NCI-H146 (cell line): ENCODE results near the gene TBC1D22B.

ENCODE experiments used
- DNase-seq: peaks from one replicate; lab custom pipeline; 2025; lab: John Stamatoyannopoulos, UW

TBC1D22B gene

GRCh38 chr6:37239950-37240713, 17.4 kb upstream of the TBC1D22B start:
- peak; percentile 55 for DNase-seq

- DNase-seq, result no peak
These were observed 16.4 kb upstream of the TBC1D22B start for GRCh38 chr6:37241131-37241530.

- DNase-seq, result no peak
These were observed 15.7 kb upstream of the TBC1D22B start for GRCh38 chr6:37241775-37242428.

GRCh38 chr6:37242429-37243052, 15.0 kb upstream of the TBC1D22B start:
- no peak for DNase-seq

GRCh38 chr6:37243131-37243815, 14.3 kb upstream of the TBC1D22B start:
- no peak for DNase-seq

GRCh38 chr6:37243816-37244370, 13.7 kb upstream of the TBC1D22B start:
- no peak for DNase-seq

GRCh38 chr6:37244430-37245310, 12.9 kb upstream of the TBC1D22B start:
- DNase-seq, result peak; percentile 86

GRCh38 chr6:37251211-37251780, 6.3 kb upstream of the TBC1D22B start:
- no peak for DNase-seq

GRCh38 chr6:37253486-37254007, 4.0 kb upstream of the TBC1D22B start:
- DNase-seq, result no peak

GRCh38 chr6:37254881-37255280, 2.7 kb upstream of the TBC1D22B start:
- DNase-seq, result no peak

GRCh38 chr6:37256692-37257319, 766 bp upstream of the TBC1D22B start:
- peak; percentile 56 for DNase-seq

- no peak for DNase-seq
These were observed 295 bp upstream of the TBC1D22B start for GRCh38 chr6:37257320-37257633.

GRCh38 chr6:37258405-37259105, 983 bp downstream of the TBC1D22B start:
- DNase-seq, result no peak

- no peak for DNase-seq
These were observed 1.6 kb downstream of the TBC1D22B start for GRCh38 chr6:37259191-37259590.

- DNase-seq, result no peak
These were observed 2.5 kb downstream of the TBC1D22B start for GRCh38 chr6:37260040-37260439.

- no peak for DNase-seq
These were observed 2.9 kb downstream of the TBC1D22B start for GRCh38 chr6:37260444-37260843.

- DNase-seq, result no peak
These were observed 3.6 kb downstream of the TBC1D22B start for GRCh38 chr6:37261198-37261597.

- peak; percentile 44 for DNase-seq
These were observed 5.0 kb downstream of the TBC1D22B start for GRCh38 chr6:37262446-37263026.

GRCh38 chr6:37265001-37265400, 7.4 kb downstream of the TBC1D22B start:
- no peak for DNase-seq
